ENCODE data around the gene GSTT2. TPM values are rescaled to one million over a fixed set of nuclear protein-coding genes. Genes with fewer than 3 reads are reported as not detected.
"Not testable (repeated sequence)": the region's sequence is repeated elsewhere in the genome, so short reads cannot be mapped to it uniquely, and the experiment has no call there.

Gene GSTT2
- total RNA-seq (not detected in 2 replicates), polyA plus RNA-seq (2.9 and 3.0 TPM in 2 replicates), polyA minus RNA-seq (1.1 TPM in 1 of 2 replicates, not detected in the other), Bru-seq, nascent RNA (percentile 29 among the genes with signal in this experiment), BruChase-seq, experiment 1, labeled RNA remaining after a 6-hour chase (percentile 30 among the genes with signal in this experiment), BruChase-seq, experiment 2, labeled RNA remaining after a 2-hour chase (percentile 32 among the genes with signal in this experiment)
- 2.5 and 3.2 TPM in 2 replicates for polyA plus RNA-seq (2011; cell fraction: cytosol; rRNA removed)
- 0.35 and 0.37 TPM in 2 replicates for polyA plus RNA-seq (2011; cell fraction: nucleus; rRNA removed)
- 0.79 and 1.5 TPM in 2 replicates for polyA plus RNA-seq (2012)
- not detected for polyA minus RNA-seq (2011; cell fraction: cytosol; rRNA and poly(A)+ RNA removed)
- polyA minus RNA-seq (2011; cell fraction: nucleus; rRNA and poly(A)+ RNA removed), result 0.38 and 0.58 TPM in 2 replicates
- long read RNA-seq, partial matches to known transcripts, result 1 of 2 reads
- long read RNA-seq, other reads (novel, unspliced or antisense), result 1 of 2 reads

GRCh38 chr22:23979557-23980240, at the start of gene GSTT2:
Gene GSTT2 (plus strand): TSS chr22:23980134.
- DNase-seq (ENCODE audit: low read depth, low spot score); H4K20me1 ChIP-seq (replicated peaks; ENCODE audit: control insufficient read depth, extremely low read depth, insufficient read depth, low read length); intact Hi-C loops (cut with micrococcal nuclease); H3K9me1 ChIP-seq (replicated peaks; ENCODE audit: control insufficient read depth, extremely low read depth, insufficient read depth, low read length); H2AFZ ChIP-seq (ENCODE audit: low read depth, low read length); dilution Hi-C loops (cut with MboI; ENCODE audit: extremely low pct_ligation_motif_present, low sequenced_read_pairs); H3K79me2 ChIP-seq (ENCODE audit: control insufficient read depth, insufficient read depth, low read length); CTCF ChIA-PET; H3K4me1 ChIP-seq (ENCODE audit: control insufficient read depth, extremely low read depth, insufficient read depth, low read length); H3K4me2 ChIP-seq (ENCODE audit: insufficient read depth, low read length); BruUV-seq (replicated peaks); POLR2A ChIA-PET; H3K36me3 ChIP-seq (ENCODE audit: control insufficient read depth in 2 of 2, extremely low read depth in 1 of 2, insufficient read depth in 2 of 2, low read length in 2 of 2); H3K27me3 ChIP-seq (ENCODE audit: control insufficient read depth in 2 of 2, insufficient read depth in 2 of 2, low read length in 2 of 2); H3K9ac ChIP-seq (replicated peaks; ENCODE audit: extremely low read depth, insufficient read depth, low read length); H3K4me3 ChIP-seq (replicated peaks in 1 of 3; ENCODE audit: insufficient read depth in 1 of 3, low read depth in 1 of 3, low read length in 3 of 3); H3K27ac ChIP-seq (ENCODE audit: insufficient read depth, low read depth, low read length); H3K9me3 ChIP-seq (replicated peaks; ENCODE audit: control insufficient read depth, insufficient read depth, low read length): not testable (repeated sequence)
- FAIRE-seq, result peak; percentile 100

GRCh38 chr22:23938328-23939016, 41.5 kb upstream of the GSTT2 start:
- no TSS peak for BruUV-seq (replicated peaks)
- Histone ChIP-seq H2AFZ (ENCODE audit: low read depth, low read length) (no peak overlapping the region), H3K79me2 (ENCODE audit: control insufficient read depth, insufficient read depth, low read length) (no peaks in the 10 kb centered on the region), H3K9ac (replicated peaks; ENCODE audit: extremely low read depth, insufficient read depth, low read length) (no peak overlapping the region), H3K9me1 (replicated peaks; ENCODE audit: control insufficient read depth, extremely low read depth, insufficient read depth, low read length) (no peaks in the 10 kb centered on the region), H3K4me1 (ENCODE audit: control insufficient read depth, extremely low read depth, insufficient read depth, low read length) (no peaks in the 10 kb centered on the region), H3K9me3 (replicated peaks; ENCODE audit: control insufficient read depth, insufficient read depth, low read length) (no peaks in the 10 kb centered on the region), H3K4me2 (ENCODE audit: insufficient read depth, low read length) (no peak overlapping the region), H3K27me3 (ENCODE audit: control insufficient read depth in 2 of 2, insufficient read depth in 2 of 2, low read length in 2 of 2) (no peaks in the 10 kb centered on the region), H3K36me3 (ENCODE audit: control insufficient read depth in 2 of 2, extremely low read depth in 1 of 2, insufficient read depth in 2 of 2, low read length in 2 of 2) (no peaks in the 10 kb centered on the region), H3K4me3 (replicated peaks in 1 of 3; ENCODE audit: insufficient read depth in 1 of 3, low read depth in 1 of 3, low read length in 3 of 3) (no peak overlapping the region), H4K20me1 (replicated peaks; ENCODE audit: control insufficient read depth, extremely low read depth, insufficient read depth, low read length) (no peaks in the 10 kb centered on the region), H3K27ac (ENCODE audit: insufficient read depth, low read depth, low read length) (no peak overlapping the region)
- ChIA-PET POLR2A (no interaction called here), CTCF (interaction anchor here (0.7 to 1.5 kb wide), 5 partner anchors 9 to 89 kb away, joined by 3 to 7 read pairs (median 3); partner anchors contain the start of gene MIF)
- DNase-seq (ENCODE audit: low read depth, low spot score) (peak; percentile 84), FAIRE-seq (no peak)
- intact Hi-C loops (cut with micrococcal nuclease), result no loop called here
- no peak for TF ChIP-seq MYC (IDR thresholded peaks at IDR 0.05; ENCODE audit: low read depth, low read length)
- TF ChIP-seq POLR2A (IDR thresholded peaks at IDR 0.05; ENCODE audit: low read depth, low read length), result no peak
- TF ChIP-seq CTCF (IDR thresholded peaks at IDR 0.05; ENCODE audit: extremely low read depth in 1 of 2, insufficient read depth in 1 of 2, low read depth in 1 of 2, low read length in 2 of 2), result no peak
- TF ChIP-seq POLR2AphosphoS5 (IDR thresholded peaks at IDR 0.05; ENCODE audit: insufficient read depth, low read depth, low read length), result no peak
- TF ChIP-seq FOS (IDR thresholded peaks at IDR 0.05; ENCODE audit: borderline replicate concordance, insufficient read depth, low read length), result no peak
- no peak for TF ChIP-seq GATA2 (IDR thresholded peaks at IDR 0.05; ENCODE audit: insufficient read depth, insufficient read length, low read depth, low read length)
- TF ChIP-seq, protein P1, sequence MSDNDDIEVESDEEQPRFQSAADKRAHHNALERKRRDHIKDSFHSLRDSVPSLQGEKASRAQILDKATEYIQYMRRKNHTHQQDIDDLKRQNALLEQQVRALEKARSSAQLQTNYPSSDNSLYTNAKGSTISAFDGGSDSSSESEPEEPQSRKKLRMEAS (IDR thresholded peaks at IDR 0.05; ENCODE audit: insufficient read depth, insufficient read length), result no peak
- no peak for TF ChIP-seq JUN (IDR thresholded peaks at IDR 0.05; ENCODE audit: borderline replicate concordance, insufficient read depth, insufficient read length, low read depth)
- no peak for TF ChIP-seq EZH2 (IDR thresholded peaks at IDR 0.05; ENCODE audit: borderline replicate concordance, low read depth, low read length, severe bottlenecking)
- dilution Hi-C loops (cut with MboI; ENCODE audit: extremely low pct_ligation_motif_present, low sequenced_read_pairs), result no loop called here

Measured in endothelial cell of umbilical vein (primary cell).